Activated gamma-delta T cell treated with Interleukin-2 at 50 U/mL for 16 hours (primary cell): ENCODE results near the gene SLC16A3.
"Not testable (repeated sequence)": the region's sequence is repeated elsewhere in the genome, so short reads cannot be mapped to it uniquely, and the experiment has no call there.

ENCODE experiments used
- DNase-seq: peaks from one replicate; pipeline ENCODE4 v3.0.0-alpha.2; 2020

The SLC16A3 gene

GRCh38 chr17:82204831-82205719 is 23.8 kb upstream of the SLC16A3 start:
- DNase-seq = peak; percentile 31

- peak; percentile 75 for DNase-seq
Observed at GRCh38 chr17:82205720-82206508, 22.9 kb upstream of the SLC16A3 start.

DNA sequence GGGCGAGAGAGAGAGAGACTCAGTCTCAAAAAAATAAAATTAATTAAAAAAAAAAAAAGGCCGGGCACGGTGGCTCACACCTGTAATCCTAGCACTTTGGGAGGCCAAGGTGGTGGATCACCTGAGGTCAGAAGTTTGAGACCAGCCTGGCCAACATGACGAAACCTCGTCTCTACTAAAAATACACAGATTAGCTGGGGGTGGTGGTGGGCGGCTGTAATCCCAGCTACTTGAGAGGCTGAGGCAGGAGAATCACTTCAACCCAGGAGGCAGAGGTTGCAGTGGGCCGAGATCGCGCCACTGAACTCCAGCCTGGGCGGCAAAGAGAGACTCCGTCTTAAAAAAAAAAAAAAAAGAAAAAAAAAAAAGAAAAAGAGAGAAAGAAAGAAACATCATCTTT is 18.2 kb upstream of the SLC16A3 start:
- DNase-seq = not testable (repeated sequence)

- DNase-seq = peak; percentile 63
Observed at GRCh38 chr17:82212331-82213250, 16.3 kb upstream of the SLC16A3 start, which contains the start of gene CCDC57. CCDC57 (minus strand) TSS chr17:82212842; CDS start chr17:82201944, 10,898 bp downstream.

GRCh38 chr17:82213251-82214011 is 15.4 kb upstream of the SLC16A3 start:
- peak; percentile 45 for DNase-seq

DNA sequence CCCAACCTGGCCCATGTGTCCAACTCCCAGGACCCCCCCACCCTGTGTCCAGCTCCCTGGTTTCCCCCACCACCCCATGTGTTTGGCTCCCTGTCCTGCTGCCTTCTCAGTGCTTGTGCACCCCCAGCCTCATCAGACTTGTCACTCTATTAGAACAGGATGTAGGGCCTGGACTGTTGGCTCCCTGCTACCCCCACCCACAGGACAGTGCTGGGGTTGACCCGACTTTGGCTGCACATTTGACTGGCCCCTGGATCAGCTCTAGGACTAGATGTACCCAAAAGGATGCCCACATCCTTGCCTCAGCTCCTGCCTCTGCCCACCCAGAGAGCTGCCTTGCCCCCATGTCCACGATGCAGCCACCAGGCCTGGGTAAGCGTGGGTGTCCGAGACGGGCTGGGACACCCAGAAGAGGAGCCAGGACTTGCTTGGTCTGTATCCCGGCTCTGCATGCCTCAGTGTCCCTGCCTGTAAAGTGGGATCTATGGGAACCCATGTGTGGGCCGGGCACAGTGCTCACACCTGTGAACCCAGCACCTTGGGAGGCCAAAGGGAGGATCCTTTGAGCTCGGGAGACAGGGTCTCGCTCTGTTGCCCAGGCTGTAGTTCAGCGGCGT is 14.7 kb upstream of the SLC16A3 start:
- DNase-seq = no peak

- DNase-seq = no peak
Observed at GRCh38 chr17:82215095-82215971, 13.5 kb upstream of the SLC16A3 start.

DNA sequence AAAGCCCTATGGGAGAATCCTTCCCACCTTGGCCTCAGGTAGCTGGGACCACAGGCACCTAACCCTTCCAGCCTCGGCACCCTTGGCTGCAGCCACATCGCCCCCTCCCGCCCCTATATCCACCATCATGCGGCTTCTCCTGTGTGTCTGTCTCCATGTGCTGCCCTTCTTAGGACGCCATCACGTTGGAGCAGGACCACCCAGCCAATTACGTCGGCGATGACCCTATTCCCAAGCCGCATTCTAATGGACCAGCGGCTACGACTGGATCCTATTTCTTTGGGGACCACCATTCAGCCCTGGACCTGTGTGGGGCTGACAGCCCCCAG is 12.9 kb upstream of the SLC16A3 start:
- no peak for DNase-seq

DNA sequence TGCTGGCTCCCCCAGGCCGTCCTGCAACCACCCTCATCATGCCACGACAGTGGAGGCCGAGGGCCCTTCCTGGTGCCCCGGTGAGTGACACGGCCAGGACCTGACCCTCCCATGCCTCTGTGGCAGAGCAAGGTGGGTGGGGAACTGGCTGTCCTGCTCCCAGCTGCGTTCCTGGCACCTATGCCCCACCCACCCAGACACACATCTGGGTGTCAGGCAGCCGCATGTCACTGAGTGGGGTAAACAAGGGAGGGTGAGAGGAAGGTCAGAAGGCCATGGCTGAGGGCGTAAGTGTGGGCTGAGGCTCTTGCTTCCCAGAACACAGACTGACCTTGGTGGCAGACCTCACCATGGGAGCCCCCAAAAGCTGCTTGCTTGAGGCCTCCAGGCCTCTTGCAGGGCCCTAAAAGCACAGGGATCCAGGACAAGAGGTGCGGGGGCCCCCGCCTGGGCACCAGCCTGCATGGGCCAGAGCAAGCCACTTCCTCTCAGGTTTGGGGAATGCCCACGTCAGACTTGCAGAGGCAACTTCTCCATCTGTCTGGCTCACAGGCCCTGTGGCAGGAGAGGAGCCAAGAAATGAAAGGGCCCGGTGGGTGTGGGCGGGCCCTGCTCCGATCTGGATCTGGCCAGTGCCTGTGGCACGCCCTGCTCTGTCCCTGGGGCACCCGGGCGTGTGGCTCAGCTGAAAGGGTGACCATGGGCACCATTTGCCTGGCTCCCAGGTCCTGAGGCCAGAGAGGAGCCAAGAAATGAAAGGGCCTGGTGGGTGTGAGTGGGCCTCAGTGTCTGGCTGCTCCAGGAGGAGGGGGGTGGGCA is 12.3 kb upstream of the SLC16A3 start:
- peak; percentile 41 for DNase-seq

- no peak for DNase-seq
Observed at GRCh38 chr17:82217120-82217529, 11.7 kb upstream of the SLC16A3 start.

DNA sequence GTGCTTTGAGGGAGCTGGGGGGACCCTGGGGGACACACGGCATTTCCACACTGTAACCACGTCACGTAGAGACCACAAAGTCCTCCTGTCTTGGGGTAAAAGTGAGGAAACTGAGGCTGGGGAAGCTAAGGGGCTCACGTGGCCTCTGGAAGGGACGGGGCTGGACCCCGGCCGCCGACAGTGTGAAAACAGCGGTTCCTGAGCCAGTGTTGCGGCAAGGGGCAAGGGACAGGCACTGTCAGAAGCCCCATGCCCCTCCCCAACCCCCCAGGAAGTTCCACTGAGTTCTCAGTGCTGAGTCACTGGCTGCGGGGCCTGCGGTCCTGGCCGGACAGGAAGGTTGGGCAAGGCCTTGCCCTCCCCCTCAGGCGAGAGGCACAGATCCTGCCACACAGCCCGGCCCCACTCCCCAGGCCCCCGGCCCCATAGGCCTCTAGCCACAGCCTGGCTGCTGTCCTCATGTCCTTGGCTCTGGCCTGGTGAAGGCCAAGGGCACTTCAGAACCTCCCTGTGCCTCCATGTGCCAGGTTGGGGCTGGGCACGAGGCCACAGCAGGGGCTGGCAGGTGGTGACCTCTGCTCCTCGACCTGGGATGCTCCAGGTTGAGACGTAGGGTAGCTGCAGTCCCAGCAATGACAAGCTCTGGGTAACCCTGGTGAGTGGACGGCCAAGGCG is 11.2 kb upstream of the SLC16A3 start:
- no peak for DNase-seq

DNA sequence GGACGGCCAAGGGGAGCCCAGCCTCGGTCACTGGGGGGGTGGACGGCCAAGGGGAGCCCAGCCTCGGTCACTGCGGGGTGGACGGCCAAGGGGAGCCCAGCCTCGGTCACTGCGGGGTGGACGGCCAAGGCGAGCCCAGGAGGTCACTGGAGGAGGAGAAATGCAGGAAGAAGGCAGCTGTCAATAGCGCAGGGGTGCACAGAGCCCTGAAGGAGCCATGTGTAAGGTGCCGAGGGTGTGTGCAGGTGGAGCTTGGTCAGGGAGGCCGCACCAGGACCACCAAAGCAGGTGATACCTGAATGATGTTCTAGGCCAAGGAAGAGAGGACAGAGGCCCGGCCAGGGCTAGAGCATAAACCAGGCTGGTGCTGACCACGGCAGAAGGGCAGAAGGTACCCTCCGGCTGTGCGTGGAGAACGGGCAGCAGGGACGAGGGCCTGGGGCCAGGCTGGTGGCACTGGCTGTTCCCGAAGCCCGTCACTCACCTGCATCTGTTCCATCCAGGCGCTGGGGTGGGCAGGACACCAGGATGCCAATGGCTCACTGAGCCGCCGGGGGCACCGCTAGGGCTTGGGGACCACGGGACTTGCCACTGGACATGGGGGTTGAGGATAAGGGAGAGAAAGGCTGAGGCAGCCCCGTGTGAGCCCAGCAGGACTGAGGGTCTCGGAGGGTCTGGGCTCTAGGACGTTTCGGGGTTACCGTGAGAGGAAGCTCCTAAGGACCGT is 10.3 kb upstream of the SLC16A3 start:
- no peak for DNase-seq

- no peak for DNase-seq
Observed at GRCh38 chr17:82219083-82219482, 9.8 kb upstream of the SLC16A3 start.

DNA sequence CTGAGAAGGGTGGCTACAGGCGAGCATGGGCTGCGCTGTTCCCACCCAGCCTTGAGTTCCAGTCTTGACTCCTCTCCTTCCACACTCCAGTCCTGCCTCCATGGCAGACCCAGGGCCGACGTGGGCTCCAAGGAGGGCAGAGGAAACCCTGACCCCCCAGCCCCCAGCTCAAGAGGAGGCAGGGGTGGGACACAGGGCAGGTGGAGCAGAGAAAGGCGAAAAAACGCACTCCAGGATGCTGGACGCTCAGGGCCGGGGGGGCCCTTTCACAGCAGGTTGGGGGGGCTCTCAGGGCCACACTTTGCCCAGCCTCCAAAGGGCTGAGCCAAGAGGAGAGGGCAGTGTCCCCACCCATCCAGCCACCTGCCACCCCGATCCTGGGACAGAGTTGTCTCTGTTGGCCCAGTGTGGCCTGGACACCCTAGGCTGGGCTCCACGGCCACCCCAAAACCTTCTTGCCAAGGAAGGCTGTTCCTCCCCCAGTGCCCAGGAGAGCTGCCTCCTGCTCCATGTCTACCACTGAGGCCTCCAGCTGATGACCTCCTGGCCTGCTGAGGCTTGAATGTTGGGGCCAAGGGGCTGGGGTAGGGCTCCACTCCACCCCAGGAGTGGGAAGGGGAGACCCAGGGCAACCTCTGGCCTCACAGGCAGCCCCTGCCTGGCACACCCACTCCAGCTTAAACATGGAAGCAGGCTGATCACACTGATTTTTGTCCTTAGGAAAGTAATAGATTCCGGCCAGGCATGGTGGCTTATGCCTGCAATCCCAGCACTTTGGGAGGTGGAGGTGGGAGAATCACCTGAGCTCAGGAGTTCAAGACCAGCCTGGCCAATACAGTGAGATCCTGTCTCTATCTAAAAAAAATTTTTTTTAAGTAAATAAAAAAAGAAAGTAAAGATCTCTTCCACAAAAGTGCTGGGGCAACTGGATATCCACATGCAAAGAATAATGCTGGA is 8.8 kb upstream of the SLC16A3 start:
- DNase-seq = no peak

DNA sequence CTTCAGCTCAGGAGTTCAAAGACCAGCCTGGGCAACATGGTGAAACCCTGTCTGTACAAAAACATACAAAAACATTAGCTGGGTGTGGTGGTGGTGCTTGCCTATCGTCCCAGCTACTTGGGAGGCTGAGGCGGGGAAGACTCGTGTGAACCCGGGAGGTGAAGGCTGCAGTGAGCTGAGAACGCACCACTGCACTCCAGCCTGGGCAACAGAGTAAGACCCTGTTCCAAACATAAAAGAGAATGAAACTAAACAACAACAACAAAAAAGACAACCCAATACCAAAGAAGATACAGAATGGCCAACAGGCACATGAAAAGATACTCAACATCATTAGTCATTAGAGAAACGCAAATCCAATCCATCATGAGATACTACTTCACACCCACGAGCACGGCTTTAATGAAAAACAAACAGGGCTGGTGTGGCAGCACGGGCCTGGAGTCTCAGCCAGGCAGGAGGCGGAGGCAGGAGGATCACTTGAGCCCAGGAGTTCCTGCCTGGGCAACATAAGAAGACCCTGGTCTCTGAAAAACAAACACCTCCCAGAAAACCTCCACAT is 7.4 kb upstream of the SLC16A3 start:
- DNase-seq = no peak

- no peak for DNase-seq
Observed at GRCh38 chr17:82222816-82223215, 6.0 kb upstream of the SLC16A3 start.

GRCh38 chr17:82223517-82223916 is 5.3 kb upstream of the SLC16A3 start:
- no peak for DNase-seq
